Astrocyte of the cerebellum (primary cell): ENCODE data around the gene HK3.

Experiments
- DNase-seq: peaks from one replicate; pipeline ENCODE4 v3.0.0-alpha.2; 2011; ENCODE audit warnings: low read depth
- H3K4me3 ChIP-seq: 2 replicates; pipeline ENCODE4 v1.5.1; 2011; ENCODE audit warnings: mild to moderate bottlenecking, low read depth, low read length, moderate library complexity
- in situ Hi-C: cut with HindIII; loops from 2 replicates; pipeline ENCODE4 v1.10.0; 2017; ENCODE audit warnings: low sequenced_read_pairs
- TF ChIP-seq, protein P1 (sequence below): IDR thresholded peaks from 2 replicates; pipeline ENCODE4 v1.5.1; 2012; ENCODE audit warnings: low read length, low read depth, moderate library complexity, mild to moderate bottlenecking; ENCODE audit errors: missing control alignments

The HK3 gene

DNA sequence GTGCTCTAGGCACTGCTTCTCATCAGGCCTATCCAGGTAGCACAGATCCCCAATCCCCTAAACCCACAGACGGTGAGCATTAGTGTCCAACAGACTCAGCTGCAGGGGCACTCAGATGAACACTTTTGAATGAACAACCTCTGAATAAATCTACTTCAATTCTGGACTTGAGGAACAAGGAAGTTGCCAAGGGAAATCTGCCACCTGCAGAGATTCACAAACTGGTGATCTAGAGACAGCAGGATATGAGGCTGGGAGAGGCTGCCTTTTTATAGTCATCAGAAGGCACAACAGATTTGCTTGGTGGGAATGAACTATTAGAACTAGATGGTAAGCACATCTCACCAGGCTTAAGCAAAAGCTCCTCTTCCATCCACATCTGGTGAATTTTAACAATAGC is 7.0 kb upstream of the HK3 start:
- no peak overlapping the region for H3K4me3 ChIP-seq
- in situ Hi-C loops: no loop called here
- no peak for DNase-seq
- TF ChIP-seq, protein P1, sequence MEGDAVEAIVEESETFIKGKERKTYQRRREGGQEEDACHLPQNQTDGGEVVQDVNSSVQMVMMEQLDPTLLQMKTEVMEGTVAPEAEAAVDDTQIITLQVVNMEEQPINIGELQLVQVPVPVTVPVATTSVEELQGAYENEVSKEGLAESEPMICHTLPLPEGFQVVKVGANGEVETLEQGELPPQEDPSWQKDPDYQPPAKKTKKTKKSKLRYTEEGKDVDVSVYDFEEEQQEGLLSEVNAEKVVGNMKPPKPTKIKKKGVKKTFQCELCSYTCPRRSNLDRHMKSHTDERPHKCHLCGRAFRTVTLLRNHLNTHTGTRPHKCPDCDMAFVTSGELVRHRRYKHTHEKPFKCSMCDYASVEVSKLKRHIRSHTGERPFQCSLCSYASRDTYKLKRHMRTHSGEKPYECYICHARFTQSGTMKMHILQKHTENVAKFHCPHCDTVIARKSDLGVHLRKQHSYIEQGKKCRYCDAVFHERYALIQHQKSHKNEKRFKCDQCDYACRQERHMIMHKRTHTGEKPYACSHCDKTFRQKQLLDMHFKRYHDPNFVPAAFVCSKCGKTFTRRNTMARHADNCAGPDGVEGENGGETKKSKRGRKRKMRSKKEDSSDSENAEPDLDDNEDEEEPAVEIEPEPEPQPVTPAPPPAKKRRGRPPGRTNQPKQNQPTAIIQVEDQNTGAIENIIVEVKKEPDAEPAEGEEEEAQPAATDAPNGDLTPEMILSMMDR: no peak

DNA sequence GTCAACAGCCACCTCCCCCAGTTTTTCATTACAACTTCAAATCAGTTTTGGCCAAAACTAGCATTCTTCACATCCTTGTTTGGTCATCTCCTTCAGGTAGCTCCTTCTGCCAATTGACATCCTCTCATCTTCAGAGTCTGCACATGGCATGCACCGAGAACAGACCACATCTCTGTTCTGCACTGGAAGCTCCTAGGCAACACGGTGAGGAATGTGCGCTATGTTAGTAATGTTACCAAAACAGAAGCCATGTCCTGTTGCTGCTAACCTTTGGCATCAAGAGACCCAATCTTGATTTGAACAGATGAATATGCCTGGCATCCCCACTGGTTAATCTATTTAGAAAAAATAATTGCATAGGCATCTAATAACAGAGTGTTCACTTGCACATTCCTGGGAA is 5.1 kb upstream of the HK3 start:
- DNase-seq: no peak
- in situ Hi-C loops: loop anchor here (5.0 kb wide), 1 partner anchor 102 kb away; no protein-coding TSS in a partner anchor
- no peak overlapping the region for H3K4me3 ChIP-seq
- TF ChIP-seq, protein P1: no peak

DNA sequence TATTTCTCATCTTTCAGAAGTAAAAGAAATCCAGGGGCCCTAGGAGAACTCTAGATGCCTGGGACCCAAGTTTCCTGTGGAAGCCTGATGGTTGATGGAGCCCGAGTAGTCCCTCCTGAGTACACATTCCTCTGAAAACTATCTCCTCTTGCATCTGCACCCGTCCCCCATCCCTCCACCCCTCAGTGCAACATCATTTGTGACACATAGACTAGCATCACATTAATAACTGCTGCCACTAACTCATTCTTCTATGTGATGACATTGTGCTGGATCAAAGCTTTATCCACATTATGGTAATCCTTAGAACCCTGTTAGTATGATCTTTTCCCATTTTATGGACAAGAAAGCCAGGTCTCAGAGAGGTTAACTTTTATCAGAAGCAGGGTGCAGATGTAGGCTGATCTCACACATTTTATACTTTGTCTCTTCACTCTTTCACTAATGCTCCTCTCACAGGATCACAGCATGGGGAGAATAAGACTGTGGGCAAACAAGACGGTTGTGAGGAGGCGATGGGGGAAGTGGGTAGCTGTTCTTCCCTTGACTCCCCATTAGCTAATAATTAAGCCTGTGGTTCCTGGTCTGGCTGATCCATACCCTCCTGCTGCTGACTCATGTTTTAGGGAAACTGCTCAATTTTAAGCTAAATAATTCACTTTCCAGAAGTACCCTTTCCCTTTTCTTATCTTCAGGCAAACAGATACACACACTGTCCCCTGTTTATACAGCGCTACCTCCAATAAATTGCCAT is 3.9 kb upstream of the HK3 start:
- no peak overlapping the region for H3K4me3 ChIP-seq
- in situ Hi-C loops: loop anchor here (5.0 kb wide), 1 partner anchor 101 kb away; no protein-coding TSS in a partner anchor
- TF ChIP-seq, protein P1: no peak
- no peak for DNase-seq

DNA sequence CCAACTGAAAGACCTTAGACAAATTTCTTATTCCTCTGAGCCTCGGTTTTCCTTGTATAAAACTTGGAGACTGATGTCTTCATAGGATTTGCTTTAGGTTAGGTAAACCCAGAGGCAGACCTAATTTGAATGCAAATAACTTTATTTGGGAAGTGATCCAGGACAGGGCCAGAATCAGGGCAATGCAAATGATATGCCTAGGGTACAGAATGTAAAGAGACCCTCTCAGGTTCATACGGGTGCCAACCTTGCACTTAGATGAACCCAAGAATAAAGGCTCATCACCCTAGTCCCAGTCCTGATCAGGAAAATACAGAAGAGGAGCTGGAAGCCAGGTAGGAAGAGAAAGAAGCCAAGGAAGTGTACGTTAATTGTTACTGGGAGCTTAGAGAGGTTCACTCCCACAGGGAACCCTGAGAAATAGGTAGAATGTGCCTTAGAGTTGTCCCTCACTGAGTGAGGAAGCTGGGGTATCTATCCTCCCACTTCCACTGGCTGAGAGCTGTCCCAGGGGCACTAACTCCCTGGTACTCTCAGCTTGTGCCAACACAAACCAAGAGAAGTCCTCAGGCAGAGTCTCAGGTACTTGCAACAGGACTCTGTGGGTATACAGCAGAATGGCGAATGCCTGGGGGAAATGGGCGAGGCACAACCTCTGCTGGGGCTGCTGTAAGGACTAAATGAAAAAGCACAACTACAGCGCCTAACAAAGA is 3.1 kb upstream of the HK3 start:
- DNase-seq: no peak
- in situ Hi-C loops: loop anchor here (5.0 kb wide), 1 partner anchor 100 kb away; no protein-coding TSS in a partner anchor
- TF ChIP-seq, protein P1: no peak
- H3K4me3 ChIP-seq: no peak overlapping the region

DNA sequence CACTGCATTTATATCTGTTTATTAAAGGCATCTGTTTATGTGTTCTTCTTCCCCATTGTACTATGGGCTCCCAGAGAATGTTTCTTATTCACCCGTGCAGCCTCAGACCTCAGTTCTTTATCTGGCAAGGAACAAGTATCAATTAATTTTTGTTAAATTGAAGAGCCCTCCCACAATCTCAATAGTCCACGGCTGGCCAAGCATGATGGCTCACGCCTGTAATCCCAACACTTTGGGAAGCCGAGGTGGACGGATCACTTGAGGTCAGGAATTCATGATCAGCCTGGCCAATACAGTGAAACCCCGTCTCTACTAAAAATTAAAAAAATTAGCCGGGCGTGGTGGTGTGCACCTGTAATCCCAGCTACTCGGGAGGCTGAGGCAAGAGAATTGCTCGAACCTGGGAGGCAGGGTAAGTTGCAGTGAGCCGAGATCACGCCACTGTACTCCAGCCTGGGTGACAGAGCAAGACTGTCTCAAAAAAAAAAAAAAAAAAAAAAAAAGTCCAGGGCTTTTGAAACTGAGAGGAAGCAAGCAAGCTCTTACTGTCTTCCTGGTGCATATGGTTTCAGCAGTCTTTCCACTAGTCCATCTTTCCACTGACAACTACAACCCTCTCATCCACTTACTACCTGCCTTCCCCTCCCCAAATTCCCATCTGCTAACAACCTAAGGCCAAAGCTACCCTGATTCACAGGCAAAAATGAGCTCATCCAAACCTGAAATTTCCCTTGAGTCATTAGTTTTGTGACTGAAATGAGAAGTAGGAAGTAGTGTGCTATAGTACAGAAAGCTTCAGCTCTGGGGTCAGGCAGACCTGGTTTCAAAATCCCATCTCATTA is 2.3 kb upstream of the HK3 start:
- in situ Hi-C loops: loop anchor here (5.0 kb wide), 1 partner anchor 99 kb away; no protein-coding TSS in a partner anchor
- TF ChIP-seq, protein P1: no peak
- no peak for DNase-seq
- no peak overlapping the region for H3K4me3 ChIP-seq

DNA sequence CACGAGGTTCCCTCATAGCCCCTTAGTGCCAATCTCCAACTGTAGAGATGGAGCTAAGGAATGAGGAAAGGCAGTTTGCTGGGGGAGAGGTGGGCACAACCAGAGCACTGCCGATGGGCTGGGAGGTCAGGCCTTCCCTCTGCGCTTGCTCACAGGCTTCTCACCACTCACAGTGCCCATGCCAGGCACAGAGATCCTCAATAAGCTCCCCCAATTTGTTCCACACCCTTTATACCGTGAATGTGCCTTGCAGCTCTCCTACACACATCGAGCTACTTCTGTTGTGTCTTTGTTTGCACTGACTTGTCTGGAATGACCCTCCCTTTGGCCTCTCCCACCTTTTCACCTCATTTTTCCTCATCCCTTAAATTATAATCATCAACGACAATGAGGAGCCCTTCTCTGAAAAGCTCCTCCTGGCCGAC is 1.6 kb upstream of the HK3 start:
- H3K4me3 ChIP-seq: no peak overlapping the region
- DNase-seq: no peak
- in situ Hi-C loops: loop anchor here (5.0 kb wide), 1 partner anchor 98 kb away; no protein-coding TSS in a partner anchor
- TF ChIP-seq, protein P1: no peak
